CMK (cell line): ENCODE results near the gene GP1BB.
"Not testable (repeated sequence)": the region's sequence is repeated elsewhere in the genome, so short reads cannot be mapped to it uniquely, and the experiment has no call there.

ENCODE experiments used
- DNase-seq: peaks from one replicate; pipeline ENCODE4 v3.0.0-alpha.2; 2010; ENCODE audit warnings: low read depth

The GP1BB gene

GRCh38 chr22:19723232-19723982, at the start of gene GP1BB:
GP1BB (plus strand) TSS chr22:19723539; CDS start chr22:19723570, 31 bp downstream.
- DNase-seq, result peak; percentile 86

GRCh38 chr22:19673660-19674059, 49.7 kb upstream of the GP1BB start:
- no peak for DNase-seq

GRCh38 chr22:19674129-19674928, 49.0 kb upstream of the GP1BB start:
- no peak for DNase-seq

GRCh38 chr22:19674929-19675253, 48.4 kb upstream of the GP1BB start:
- no peak for DNase-seq

- DNase-seq, result no peak
Measured at GRCh38 chr22:19675428-19675827, 47.9 kb upstream of the GP1BB start.

- DNase-seq, result not testable (repeated sequence)
Measured at GRCh38 chr22:19676437-19676836, 46.9 kb upstream of the GP1BB start.

- no peak for DNase-seq
Measured at GRCh38 chr22:19678949-19679521, 44.3 kb upstream of the GP1BB start.

- DNase-seq, result no peak
Measured at GRCh38 chr22:19679522-19680101, 43.7 kb upstream of the GP1BB start.

- no peak for DNase-seq
Measured at GRCh38 chr22:19680287-19680881, 43.0 kb upstream of the GP1BB start.

- DNase-seq, result no peak
Measured at GRCh38 chr22:19680911-19681862, 42.2 kb upstream of the GP1BB start.

GRCh38 chr22:19681863-19682245, 41.5 kb upstream of the GP1BB start:
- no peak for DNase-seq

GRCh38 chr22:19686946-19687345, 36.4 kb upstream of the GP1BB start:
- no peak for DNase-seq

GRCh38 chr22:19687561-19688300, 35.6 kb upstream of the GP1BB start:
- DNase-seq, result no peak

GRCh38 chr22:19688301-19689290, 34.7 kb upstream of the GP1BB start:
- DNase-seq, result no peak

- DNase-seq, result no peak
Measured at GRCh38 chr22:19689408-19689807, 33.9 kb upstream of the GP1BB start.

- DNase-seq, result no peak
Measured at GRCh38 chr22:19691007-19691720, 32.2 kb upstream of the GP1BB start.

- DNase-seq, result no peak
Measured at GRCh38 chr22:19691721-19692341, 31.5 kb upstream of the GP1BB start.

GRCh38 chr22:19693581-19693980, 29.8 kb upstream of the GP1BB start:
- no peak for DNase-seq
